ENCODE measurements around the gene FUT3.

FUT3 gene

GRCh38 chr19:5803752-5804515, 47.3 kb downstream of the FUT3 start:
- peak; percentile 79 to 94 (median 90) for DNase-seq (ENCODE audit: low read depth in 4 of 4, low spot score in 1 of 4)

GRCh38 chr19:5803441-5803751, 47.9 kb downstream of the FUT3 start:
- no peak for DNase-seq (ENCODE audit: low read depth in 4 of 4, low spot score in 1 of 4)

- no peak for DNase-seq (ENCODE audit: low read depth in 4 of 4, low spot score in 1 of 4)
Observed at GRCh38 chr19:5801796-5802619, 49.2 kb downstream of the FUT3 start.

- DNase-seq (ENCODE audit: low read depth in 4 of 4, low spot score in 1 of 4): no peak
Observed at GRCh38 chr19:5800361-5801270, 50.6 kb downstream of the FUT3 start.

GRCh38 chr19:5799247-5800241, 51.7 kb downstream of the FUT3 start:
- DNase-seq (ENCODE audit: low read depth in 4 of 4, low spot score in 1 of 4): no peak

GRCh38 chr19:5798244-5798643, 53.0 kb downstream of the FUT3 start:
- no peak for DNase-seq (ENCODE audit: low read depth in 4 of 4, low spot score in 1 of 4)

GRCh38 chr19:5795382-5795919, 55.8 kb downstream of the FUT3 start:
- DNase-seq (ENCODE audit: low read depth in 4 of 4, low spot score in 1 of 4): no peak

- DNase-seq (ENCODE audit: low read depth in 4 of 4, low spot score in 1 of 4): no peak
Observed at GRCh38 chr19:5793188-5793587, 58.1 kb downstream of the FUT3 start.
